ENCODE measurements around the gene PSEN2.
"Not testable (repeated sequence)": the region's sequence is repeated elsewhere in the genome, so short reads cannot be mapped to it uniquely, and the experiment has no call there.

DNA sequence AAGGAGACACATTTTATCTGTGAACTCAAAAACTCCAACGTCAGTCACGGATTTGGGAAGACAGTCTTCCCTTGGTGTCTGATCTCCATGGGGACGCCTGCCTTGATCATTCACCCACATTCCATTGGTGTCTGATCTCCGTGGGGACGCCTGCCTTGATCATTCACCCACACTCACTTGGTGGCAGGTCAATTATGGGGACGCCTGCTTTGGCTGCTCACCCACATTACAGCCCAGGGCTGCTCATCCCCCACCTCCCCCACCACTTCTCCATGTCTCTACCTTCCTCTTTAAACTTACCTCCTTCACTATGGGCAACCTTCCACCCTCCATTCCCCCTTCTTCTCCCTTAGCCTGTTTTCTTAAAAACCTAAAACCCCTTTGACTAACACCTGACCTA is 36.2 kb upstream of the PSEN2 start:
- TF ChIP-seq, protein P1, sequence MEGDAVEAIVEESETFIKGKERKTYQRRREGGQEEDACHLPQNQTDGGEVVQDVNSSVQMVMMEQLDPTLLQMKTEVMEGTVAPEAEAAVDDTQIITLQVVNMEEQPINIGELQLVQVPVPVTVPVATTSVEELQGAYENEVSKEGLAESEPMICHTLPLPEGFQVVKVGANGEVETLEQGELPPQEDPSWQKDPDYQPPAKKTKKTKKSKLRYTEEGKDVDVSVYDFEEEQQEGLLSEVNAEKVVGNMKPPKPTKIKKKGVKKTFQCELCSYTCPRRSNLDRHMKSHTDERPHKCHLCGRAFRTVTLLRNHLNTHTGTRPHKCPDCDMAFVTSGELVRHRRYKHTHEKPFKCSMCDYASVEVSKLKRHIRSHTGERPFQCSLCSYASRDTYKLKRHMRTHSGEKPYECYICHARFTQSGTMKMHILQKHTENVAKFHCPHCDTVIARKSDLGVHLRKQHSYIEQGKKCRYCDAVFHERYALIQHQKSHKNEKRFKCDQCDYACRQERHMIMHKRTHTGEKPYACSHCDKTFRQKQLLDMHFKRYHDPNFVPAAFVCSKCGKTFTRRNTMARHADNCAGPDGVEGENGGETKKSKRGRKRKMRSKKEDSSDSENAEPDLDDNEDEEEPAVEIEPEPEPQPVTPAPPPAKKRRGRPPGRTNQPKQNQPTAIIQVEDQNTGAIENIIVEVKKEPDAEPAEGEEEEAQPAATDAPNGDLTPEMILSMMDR (IDR thresholded peaks at IDR 0.05) = not testable (repeated sequence)
- TF ChIP-seq POLR2A, POLR2AphosphoS5 (IDR thresholded peaks at IDR 0.05): not testable (repeated sequence)

Measured in prostate gland (tissue), 2 donors.